Measurements from ENCODE around the gene MEGF11. TPM values are rescaled to one million over a fixed set of nuclear protein-coding genes. Genes with fewer than 3 reads are reported as not detected.

Gene MEGF11
- total RNA-seq, 2 experiments from 2014 or later = 3.3 to 6.8 TPM

DNA sequence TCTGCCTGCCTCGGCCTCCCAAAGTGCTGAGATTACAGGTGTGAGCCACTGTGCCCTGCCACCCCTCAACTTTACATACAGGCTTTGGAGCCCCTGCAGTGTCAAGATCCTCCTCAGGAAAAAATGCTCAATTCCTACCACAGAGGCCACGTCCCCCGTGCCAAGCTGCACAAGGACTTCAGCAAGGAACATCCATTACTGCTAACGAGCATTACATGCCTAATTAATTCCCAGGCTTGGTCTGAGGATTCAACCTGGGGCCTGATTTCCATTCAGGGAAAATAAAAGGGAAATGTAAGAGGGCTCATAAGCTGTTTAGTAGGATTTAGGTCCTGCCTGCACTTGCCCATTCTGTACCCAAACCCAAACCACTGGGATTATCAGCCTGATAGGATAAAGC, 222.9 kb downstream of the MEGF11 start:
- no peak for TF ChIP-seq EZH2phosphoT487 (IDR thresholded peaks at IDR 0.05; ENCODE audit: borderline replicate concordance, low read depth, low read length)
- TF ChIP-seq, protein P1, sequence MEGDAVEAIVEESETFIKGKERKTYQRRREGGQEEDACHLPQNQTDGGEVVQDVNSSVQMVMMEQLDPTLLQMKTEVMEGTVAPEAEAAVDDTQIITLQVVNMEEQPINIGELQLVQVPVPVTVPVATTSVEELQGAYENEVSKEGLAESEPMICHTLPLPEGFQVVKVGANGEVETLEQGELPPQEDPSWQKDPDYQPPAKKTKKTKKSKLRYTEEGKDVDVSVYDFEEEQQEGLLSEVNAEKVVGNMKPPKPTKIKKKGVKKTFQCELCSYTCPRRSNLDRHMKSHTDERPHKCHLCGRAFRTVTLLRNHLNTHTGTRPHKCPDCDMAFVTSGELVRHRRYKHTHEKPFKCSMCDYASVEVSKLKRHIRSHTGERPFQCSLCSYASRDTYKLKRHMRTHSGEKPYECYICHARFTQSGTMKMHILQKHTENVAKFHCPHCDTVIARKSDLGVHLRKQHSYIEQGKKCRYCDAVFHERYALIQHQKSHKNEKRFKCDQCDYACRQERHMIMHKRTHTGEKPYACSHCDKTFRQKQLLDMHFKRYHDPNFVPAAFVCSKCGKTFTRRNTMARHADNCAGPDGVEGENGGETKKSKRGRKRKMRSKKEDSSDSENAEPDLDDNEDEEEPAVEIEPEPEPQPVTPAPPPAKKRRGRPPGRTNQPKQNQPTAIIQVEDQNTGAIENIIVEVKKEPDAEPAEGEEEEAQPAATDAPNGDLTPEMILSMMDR (conservative IDR thresholded peaks at IDR 0.05; ENCODE audit: low read length) = no peak
- POLR2A ChIA-PET = no interaction called here
- no peak for DNase-seq (ENCODE audit: low spot score)
- Histone ChIP-seq H2AFZ (ENCODE audit: low read length) (no peak overlapping the region), H3K4me1 (ENCODE audit: insufficient read depth, low read length, poor library complexity, severe bottlenecking) (no peaks in the 10 kb centered on the region), H3K4me2 (ENCODE audit: low read length) (no peak overlapping the region), H3K4me3 (ENCODE audit: low read depth, low read length, poor library complexity, severe bottlenecking) (no peak overlapping the region), H3K9me3 (ENCODE audit: low read length) (peaks cover 10% of the 10 kb centered on the region; the same call in 1 of the 2 replicates), H3K79me2 (ENCODE audit: insufficient read depth, low read depth, low read length) (no peaks in the 10 kb centered on the region), H3K27ac (ENCODE audit: low read depth, low read length, poor library complexity, severe bottlenecking) (no peak overlapping the region), H4K20me1 (ENCODE audit: insufficient read depth, low read length) (no peaks in the 10 kb centered on the region), H3K9me2 (ENCODE audit: insufficient read depth, low read length) (no peaks in the 10 kb centered on the region), H3K36me3 (ENCODE audit: insufficient read depth, low read length) (no peaks in the 10 kb centered on the region)
- BruUV-seq (replicated peaks) = no TSS peak
- intact Hi-C loops (cut with micrococcal nuclease; ENCODE audit: unreplicated experiment) = no loop called here
- CTCF ChIA-PET (ENCODE audit: unreplicated experiment) = no interaction called here

DNA sequence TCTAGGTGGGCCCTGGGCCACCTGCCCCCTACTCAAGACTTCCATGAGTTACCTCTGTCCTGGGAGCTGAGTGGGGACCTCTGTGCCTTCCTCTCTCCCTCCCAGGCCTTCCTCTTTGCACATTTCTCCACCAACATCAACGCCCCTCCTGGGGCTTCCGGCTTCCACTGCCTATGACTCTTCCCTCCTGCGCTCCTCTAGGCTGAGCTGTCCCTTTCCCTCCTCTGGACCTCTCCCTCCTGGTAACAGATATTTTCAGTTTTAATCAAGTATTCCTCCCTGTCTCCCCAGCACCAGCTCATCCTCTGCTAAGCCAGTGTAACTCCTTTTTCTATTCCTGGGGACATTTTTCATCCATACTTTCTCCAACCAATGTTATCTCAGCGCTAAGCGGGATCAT, 223.9 kb downstream of the MEGF11 start:
- Histone ChIP-seq H3K4me3 (ENCODE audit: low read depth, low read length, poor library complexity, severe bottlenecking) (no peak overlapping the region), H3K9me3 (ENCODE audit: low read length) (peaks cover 10% of the 10 kb centered on the region; the same call in 1 of the 2 replicates), H3K4me2 (ENCODE audit: low read length) (no peak overlapping the region), H3K27ac (ENCODE audit: low read depth, low read length, poor library complexity, severe bottlenecking) (no peak overlapping the region), H3K9me2 (ENCODE audit: insufficient read depth, low read length) (no peaks in the 10 kb centered on the region), H3K4me1 (ENCODE audit: insufficient read depth, low read length, poor library complexity, severe bottlenecking) (no peaks in the 10 kb centered on the region), H2AFZ (ENCODE audit: low read length) (no peak overlapping the region), H4K20me1 (ENCODE audit: insufficient read depth, low read length) (no peaks in the 10 kb centered on the region), H3K36me3 (ENCODE audit: insufficient read depth, low read length) (no peaks in the 10 kb centered on the region), H3K79me2 (ENCODE audit: insufficient read depth, low read depth, low read length) (no peaks in the 10 kb centered on the region)
- DNase-seq (ENCODE audit: low spot score) = no peak
- ChIA-PET CTCF (ENCODE audit: unreplicated experiment) (no interaction called here), POLR2A (no interaction called here)
- no TSS peak for BruUV-seq (replicated peaks)
- TF ChIP-seq, protein P1 (conservative IDR thresholded peaks at IDR 0.05; ENCODE audit: low read length) = no peak
- TF ChIP-seq EZH2phosphoT487 (IDR thresholded peaks at IDR 0.05; ENCODE audit: borderline replicate concordance, low read depth, low read length) = no peak
- intact Hi-C loops (cut with micrococcal nuclease; ENCODE audit: unreplicated experiment) = no loop called here

DNA sequence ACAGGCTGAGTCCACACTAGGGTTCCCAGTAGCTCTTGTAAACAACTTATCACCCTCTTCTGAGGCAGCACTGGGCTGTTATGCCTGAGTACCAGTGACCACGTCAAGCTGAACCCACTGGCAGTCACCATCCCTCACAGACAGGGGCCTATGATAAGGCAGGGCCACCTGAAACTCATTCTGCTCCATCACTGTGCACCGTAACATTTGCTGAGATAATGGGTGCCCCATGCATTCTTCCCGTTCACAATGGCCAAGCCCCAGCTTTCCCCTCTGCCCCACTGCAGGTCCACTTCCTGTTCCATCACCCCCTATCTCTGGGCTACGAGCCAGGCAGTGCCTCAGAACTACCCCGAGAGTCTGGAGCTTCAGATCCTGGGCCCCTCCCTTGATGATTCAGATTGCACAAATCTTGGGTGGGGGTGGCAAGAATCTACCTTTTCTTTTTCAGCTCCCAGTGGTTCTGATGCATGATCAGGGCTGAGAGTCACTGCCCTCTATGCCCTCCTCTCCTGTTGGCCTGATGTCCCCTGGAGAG, 226.2 kb downstream of the MEGF11 start:
- CTCF ChIA-PET (ENCODE audit: unreplicated experiment) = no interaction called here
- Histone ChIP-seq H3K9me2 (ENCODE audit: insufficient read depth, low read length) (no peaks in the 10 kb centered on the region), H3K9me3 (ENCODE audit: low read length) (peaks cover 7% of the 10 kb centered on the region; the same call in 1 of the 2 replicates), H3K27ac (ENCODE audit: low read depth, low read length, poor library complexity, severe bottlenecking) (no peak overlapping the region), H3K4me1 (ENCODE audit: insufficient read depth, low read length, poor library complexity, severe bottlenecking) (no peaks in the 10 kb centered on the region), H2AFZ (ENCODE audit: low read length) (no peak overlapping the region), H3K36me3 (ENCODE audit: insufficient read depth, low read length) (no peaks in the 10 kb centered on the region), H4K20me1 (ENCODE audit: insufficient read depth, low read length) (no peaks in the 10 kb centered on the region), H3K4me3 (ENCODE audit: low read depth, low read length, poor library complexity, severe bottlenecking) (no peak overlapping the region), H3K4me2 (ENCODE audit: low read length) (no peak overlapping the region), H3K79me2 (ENCODE audit: insufficient read depth, low read depth, low read length) (no peaks in the 10 kb centered on the region)
- no peak for DNase-seq (ENCODE audit: low spot score)
- BruUV-seq (replicated peaks) = no TSS peak
- TF ChIP-seq EZH2phosphoT487 (IDR thresholded peaks at IDR 0.05; ENCODE audit: borderline replicate concordance, low read depth, low read length) = no peak
- TF ChIP-seq, protein P1 (conservative IDR thresholded peaks at IDR 0.05; ENCODE audit: low read length) = no peak
- POLR2A ChIA-PET = interaction anchor here (0.5 to 1.0 kb wide), 2 partner anchors 159 to 479 kb away, joined by 3 read pairs; no protein-coding TSS in a partner anchor
- intact Hi-C loops (cut with micrococcal nuclease; ENCODE audit: unreplicated experiment) = no loop called here
